ENCODE results near the gene VILL.

Gene VILL

DNA sequence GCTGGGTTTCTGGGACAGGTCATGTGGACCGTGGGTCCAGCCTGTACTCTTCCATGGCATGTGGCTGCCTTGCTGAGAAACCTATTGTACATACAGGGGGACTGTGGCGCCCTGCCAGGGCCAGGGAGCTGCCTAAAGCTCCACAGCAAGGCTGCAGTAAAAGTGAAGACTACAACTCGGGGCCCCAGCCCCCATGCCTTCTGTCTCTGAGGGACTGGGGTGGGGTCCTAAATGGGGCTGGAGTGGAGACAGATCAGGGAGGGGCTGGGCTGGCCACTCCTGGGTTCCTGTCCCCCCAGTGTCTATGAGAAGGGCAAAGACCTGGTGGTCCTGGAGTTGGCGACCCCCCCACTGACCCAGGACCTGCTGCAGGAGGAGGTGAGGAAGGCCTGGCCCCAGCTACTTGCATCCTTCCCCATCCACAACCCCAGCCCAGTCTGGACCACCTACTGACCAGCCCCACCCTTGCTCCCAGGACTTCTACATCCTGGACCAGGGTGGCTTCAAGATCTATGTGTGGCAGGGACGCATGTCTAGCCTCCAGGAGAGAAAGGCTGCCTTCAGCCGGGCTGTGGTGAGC lies 7.3 kb downstream of the VILL start:
- in situ Hi-C loops (cut with HindIII; ENCODE audit: low sequenced_read_pairs), result no loop called here

DNA sequence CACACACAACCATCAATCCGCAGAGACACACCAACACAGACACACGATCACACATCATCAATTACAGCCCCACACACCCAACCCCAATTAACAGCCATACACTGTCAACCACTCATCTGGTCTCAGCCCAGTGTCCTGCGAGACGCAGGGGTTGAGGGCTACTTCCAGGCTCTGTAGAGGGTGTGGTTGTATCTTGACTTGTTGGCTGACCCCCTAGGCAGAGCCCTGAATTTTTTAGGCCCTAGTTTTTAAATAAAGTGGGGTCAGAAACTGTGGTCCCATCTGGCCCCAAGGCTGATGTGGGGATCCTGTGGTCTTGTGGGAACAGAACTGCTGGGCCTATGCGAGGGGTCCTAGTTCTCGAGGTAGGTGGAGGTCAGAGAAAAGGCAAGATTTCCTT lies 9.2 kb downstream of the VILL start:
- in situ Hi-C loops (cut with HindIII; ENCODE audit: low sequenced_read_pairs), result no loop called here

DNA sequence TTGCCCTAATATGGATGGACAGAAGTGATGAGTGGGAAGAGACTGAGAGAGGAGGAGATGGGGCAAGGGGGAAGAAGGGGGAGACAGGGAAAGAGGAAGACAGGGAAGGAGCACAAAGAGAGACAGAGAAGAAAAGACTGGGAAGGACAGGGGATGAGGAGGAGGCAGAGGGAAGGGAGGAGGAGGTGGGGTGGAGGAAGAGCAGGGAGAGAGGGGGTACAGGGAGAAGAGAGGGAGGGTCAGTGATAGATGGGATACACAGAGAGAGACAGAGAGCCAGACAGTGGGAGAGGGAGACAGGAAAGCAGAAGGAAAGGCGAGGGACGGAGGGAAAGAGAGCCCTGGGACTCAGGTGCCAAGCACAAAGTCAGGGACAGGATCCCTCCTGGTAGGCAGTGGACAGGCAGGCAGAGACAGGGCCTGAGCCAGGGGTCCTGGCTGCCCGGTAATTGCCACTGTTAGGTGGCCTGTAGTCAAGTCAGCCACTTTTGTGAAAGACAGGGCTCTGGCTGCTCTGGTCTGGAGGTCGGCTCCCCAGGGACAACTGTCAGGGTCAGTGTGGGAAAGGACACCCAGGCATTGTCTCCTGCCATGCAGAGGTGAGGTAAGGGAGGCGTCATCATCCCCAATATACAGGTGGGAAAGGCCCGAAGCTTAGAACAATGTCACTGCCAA lies 9.8 kb downstream of the VILL start:
- in situ Hi-C loops (cut with HindIII; ENCODE audit: low sequenced_read_pairs), result no loop called here

DNA sequence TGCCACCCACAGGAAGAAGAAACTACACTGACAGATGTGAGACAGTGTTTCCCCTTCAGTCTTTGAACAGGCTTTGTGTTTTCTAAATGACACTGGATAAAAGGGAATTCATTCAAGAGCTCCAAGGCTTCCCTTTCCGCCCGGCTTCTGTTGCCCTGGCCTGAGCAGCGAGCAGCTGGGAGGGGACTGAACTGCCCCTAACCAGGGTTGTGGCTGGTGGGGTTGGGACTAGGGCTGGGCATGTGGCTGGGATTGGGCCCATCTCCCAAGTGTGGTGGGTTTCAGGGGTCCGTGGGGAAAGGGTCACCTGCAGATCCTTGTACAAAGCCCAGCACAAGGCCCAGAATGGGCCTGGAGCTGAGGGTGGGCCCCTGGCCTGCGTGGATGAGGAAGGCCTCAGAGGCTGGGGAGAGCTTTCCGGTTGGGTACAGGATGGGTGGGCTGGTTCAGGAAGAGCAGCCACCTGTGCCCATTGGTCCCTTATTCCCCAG lies 10.4 kb downstream of the VILL start:
- in situ Hi-C loops (cut with HindIII; ENCODE audit: low sequenced_read_pairs), result no loop called here

DNA sequence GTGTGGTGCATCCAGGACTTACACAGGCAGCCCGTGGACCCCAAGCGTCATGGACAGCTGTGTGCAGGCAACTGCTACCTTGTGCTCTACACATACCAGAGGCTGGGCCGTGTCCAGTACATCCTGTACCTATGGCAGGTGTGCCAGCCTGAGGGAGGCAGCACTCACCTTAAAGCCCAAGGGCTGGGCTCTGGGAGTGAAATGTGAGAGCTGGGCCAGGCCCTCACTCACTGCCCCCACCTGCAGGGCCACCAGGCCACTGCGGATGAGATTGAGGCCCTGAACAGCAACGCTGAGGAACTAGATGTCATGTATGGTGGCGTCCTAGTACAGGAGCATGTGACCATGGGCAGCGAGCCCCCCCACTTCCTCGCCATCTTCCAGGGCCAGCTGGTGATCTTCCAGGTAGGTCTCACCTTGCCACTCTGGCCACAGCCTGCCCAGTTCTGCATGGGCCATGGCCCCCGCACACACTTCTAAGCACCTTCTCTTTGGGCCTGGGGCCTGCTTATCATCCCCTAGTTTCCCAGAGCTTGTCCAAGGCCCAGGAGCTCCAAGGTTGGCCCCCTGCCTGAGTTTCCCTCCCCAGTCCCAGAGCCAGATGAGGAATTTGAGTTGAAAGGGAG lies 11.0 kb downstream of the VILL start:
- in situ Hi-C loops (cut with HindIII; ENCODE audit: low sequenced_read_pairs), result no loop called here

DNA sequence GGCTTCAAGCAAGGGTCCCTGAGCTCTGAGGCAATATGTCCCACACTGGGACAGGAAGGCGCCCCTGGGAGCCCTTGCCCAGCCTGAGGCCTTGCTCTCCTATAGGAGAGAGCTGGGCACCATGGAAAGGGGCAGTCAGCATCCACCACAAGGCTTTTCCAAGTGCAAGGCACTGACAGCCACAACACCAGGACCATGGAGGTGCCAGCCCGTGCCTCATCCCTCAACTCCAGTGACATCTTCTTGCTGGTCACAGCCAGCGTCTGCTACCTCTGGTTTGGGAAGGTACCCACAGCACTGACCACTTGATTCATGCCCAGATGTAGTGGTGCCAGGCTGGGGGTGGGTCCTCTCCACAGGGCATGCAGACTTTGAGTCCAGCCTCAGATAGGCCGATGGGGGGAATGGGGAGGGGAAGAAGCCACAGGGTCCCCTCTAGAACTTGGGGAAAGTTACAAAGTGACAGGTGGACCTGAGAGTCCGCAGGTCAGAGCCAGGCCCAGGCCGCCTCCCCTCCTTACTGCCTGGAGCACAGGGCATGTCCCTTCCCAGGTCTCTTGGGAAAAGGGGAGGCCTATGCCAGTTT lies 11.8 kb downstream of the VILL start:
- in situ Hi-C loops (cut with HindIII; ENCODE audit: low sequenced_read_pairs), result no loop called here

DNA sequence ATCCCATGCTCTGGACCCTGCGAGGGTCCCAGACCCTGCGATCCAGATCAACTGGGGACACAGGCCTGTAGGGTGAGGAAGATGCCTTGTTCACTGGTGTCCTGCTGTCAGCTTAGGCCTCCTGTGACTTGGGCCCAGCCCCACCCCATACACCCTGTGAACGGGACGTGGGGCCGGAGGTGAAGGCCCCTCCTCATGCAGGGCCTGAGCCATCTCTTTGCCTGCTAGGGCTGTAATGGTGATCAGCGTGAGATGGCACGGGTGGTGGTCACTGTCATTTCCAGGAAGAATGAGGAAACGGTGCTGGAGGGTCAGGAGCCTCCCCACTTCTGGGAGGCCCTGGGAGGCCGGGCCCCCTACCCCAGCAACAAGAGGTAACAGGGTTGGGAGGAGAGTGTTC lies 12.4 kb downstream of the VILL start:
- in situ Hi-C loops (cut with HindIII; ENCODE audit: low sequenced_read_pairs), result no loop called here

DNA sequence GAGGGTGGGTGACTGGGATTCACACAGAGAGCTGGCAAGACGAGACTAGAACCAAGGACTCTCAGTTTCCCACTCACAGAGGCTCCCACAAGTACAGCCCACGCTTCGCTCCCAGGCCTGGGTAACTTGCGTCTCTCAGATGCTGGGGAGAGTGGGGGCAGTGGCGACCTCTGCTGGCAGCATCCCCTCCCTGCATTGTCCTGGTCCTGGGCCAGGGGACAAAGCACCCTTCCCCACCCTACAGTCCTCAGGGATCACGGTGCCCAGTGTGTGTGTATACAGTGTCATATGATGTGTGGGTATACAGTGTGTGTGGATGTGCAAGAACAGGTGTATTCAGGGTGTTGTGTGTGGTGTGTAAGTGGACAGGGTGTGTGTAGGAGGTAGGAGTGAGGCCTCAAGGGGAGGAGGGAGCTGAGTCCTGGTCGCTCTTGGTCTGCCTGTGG lies 12.8 kb downstream of the VILL start:
- in situ Hi-C loops (cut with HindIII; ENCODE audit: low sequenced_read_pairs), result no loop called here

DNA sequence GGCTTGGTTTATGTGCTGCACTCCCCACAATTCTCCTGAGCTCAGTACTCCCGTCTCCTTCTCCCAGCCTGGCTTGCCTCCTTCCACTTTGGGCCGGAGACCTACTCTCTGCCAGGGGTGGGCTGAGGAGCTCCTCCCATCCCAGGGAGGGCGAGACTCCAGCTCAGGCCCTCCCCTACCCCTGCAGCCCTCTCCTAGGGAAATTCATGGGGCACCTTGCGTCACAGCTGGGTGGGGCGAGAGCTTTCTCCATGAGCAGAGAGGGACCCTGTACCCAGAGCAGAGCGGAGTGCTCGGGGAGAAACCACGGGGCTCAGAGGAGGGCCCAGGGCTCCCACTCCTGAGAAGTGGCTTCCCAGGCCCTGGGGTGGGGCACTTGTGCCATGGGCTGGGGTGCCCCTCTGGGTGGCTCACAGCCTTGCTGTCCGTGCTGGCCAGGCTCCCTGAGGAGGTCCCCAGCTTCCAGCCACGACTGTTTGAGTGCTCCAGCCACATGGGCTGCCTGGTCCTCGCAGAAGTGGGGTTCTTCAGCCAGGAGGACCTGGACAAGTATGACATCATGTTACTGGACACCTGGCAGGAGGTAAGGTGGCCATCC lies 13.3 kb downstream of the VILL start:
- in situ Hi-C loops (cut with HindIII; ENCODE audit: low sequenced_read_pairs), result no loop called here

DNA sequence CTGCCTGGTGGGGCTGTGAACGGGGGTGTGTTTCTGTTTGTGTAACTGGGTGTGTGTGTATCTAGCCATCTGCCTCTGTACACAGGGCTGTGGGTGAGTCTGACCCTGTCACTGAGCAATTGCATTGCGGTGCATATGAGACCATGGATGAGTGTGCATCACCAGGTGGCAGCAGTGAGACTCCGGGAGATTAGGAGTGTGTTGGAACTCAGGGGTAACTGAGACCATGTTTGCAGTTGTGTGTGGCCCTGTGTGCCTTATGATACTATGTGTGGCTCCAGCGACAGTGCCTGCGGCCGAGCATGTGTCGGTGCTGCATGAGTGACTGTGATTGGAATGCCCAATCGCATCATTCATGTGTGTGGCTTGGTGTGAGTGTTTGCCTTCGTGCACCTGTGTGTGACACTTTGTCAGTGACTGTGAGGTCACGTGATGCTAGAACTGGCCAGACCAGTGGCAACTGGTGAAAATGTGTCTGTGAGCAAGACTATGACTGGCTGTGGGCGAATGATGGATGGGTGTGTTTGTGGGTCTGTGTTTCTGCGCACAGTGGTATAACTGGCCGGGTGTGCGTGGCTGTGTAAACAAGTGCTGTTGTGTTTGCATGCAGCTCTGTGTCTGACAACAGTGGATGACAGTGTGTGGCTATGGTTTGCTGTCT lies 14.0 kb downstream of the VILL start:
- in situ Hi-C loops (cut with HindIII; ENCODE audit: low sequenced_read_pairs), result no loop called here

DNA sequence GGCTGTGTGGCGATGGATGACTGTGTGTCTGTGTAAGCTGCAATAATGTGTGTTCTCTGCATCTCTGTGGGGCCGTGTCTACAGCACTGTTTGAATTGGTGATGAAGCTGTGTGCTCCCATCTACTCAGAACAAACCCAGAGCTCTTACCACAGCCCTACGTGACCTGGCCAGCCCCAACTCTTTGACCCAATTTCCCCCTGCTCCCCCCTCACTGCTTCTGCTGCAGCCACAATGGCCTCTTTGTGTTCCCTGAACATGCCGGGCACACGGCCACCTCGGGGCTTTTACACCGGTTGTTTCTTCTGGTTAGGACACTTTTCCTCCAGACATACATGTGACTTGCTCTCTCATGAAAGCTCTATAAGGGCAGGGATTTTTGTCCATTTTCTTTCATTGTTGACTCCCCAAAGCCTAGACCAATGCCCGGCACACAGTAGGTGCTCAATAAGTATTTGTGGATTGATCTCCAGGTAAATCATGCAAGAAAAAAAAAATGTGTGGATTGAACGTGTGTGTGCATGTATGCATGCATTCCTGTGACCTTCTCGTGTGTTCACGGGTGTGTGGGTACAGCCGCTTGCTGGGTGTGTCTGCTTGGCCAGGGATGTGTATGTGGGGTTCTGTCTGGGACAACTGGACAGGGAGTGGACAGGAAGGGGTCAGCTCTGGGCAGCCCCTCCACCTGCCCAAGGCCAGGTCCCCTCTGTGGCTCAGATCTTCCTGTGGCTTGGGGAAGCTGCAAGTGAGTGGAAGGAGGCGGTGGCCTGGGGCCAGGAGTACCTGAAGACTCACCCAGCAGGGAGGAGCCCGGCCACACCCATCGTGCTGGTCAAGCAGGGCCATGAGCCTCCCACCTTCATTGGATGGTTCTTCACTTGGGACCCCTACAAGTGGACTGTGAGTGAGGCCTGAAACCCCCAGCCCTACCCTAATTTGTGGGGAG lies 14.8 kb downstream of the VILL start:
- in situ Hi-C loops (cut with HindIII; ENCODE audit: low sequenced_read_pairs), result no loop called here

DNA sequence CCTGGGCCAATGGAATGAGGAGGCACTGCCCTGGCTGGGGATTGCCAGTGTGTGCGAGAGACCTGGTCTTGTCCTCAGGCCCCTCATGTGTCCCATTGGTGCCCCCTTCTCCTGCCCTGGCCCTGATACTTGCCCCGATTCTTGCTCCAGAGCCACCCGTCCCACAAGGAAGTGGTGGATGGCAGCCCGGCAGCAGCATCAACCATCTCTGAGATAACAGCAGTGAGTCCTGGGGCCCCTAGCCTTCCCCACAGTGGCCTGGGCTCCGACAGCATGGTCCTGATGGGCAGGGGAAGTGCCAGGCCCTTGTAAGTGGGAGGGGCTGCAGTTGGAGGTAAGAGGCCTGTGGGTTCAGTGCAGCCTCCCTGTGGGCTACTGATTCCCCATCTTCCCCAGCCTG lies 15.4 kb downstream of the VILL start:
- in situ Hi-C loops (cut with HindIII; ENCODE audit: low sequenced_read_pairs), result no loop called here

DNA sequence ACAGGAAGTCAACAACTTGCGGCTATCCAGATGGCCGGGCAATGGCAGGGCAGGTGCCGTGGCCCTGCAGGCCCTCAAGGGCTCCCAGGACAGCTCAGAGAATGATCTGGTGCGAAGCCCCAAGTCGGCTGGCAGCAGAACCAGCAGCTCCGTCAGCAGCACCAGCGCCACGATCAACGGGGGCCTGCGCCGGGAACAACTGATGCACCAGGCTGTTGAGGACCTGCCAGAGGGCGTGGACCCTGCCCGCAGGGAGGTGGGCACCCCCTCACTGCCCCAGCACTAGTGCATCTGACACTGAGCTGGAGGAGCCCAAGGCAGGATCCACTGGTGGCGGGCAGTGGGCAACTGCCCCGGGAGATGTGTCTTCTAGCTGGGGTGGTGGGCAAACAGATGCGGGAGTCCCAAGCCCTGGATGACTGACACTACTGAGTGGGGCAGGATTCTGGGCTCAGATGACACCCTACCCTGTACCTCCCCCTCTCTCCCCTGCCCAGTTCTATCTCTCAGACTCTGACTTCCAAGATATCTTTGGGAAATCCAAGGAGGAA lies 15.9 kb downstream of the VILL start:
- in situ Hi-C loops (cut with HindIII; ENCODE audit: low sequenced_read_pairs), result no loop called here

DNA sequence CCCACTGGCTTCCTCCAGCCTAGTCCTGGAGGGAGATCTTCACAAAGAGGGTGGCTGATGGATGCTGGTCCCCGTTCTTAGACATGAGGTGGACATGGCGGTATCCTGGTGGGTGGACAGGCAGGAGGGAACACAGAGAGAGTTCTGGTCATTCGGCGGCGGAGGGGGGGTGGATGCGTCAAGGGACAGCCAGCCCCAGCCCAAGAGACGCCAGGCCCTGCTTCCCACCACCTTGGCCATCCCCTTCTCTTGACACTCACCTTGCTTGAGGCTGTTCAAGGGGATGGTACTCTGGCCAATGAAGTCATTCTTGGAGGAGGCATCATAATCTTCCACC lies 17.1 kb downstream of the VILL start:
- in situ Hi-C loops (cut with HindIII; ENCODE audit: low sequenced_read_pairs), result no loop called here

DNA sequence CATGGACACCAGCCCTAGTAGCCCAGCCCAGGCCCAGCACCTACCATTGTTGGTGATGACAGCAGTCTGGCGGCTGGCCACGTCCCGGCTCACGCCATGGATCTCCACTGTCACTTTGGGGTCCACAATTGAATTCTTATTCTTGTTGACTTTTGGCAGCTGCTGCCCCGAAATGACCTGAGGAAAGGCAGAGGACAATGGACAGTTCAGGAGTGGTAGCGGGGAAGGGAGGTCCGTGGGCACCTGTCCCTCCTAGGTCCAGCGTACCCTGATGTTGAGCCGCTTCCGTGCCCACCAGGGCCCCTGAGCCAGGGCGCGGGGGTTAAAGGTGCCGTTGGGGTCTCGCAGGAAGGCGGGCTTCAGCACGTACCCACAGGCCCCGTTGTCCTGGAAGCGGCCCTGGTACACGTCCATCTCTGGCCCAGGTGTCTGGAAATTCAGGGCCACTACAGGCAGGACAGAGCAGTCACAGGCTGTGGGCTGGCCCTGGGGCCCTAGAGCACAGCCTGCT lies 17.7 kb downstream of the VILL start:
- in situ Hi-C loops (cut with HindIII; ENCODE audit: low sequenced_read_pairs), result no loop called here

DNA sequence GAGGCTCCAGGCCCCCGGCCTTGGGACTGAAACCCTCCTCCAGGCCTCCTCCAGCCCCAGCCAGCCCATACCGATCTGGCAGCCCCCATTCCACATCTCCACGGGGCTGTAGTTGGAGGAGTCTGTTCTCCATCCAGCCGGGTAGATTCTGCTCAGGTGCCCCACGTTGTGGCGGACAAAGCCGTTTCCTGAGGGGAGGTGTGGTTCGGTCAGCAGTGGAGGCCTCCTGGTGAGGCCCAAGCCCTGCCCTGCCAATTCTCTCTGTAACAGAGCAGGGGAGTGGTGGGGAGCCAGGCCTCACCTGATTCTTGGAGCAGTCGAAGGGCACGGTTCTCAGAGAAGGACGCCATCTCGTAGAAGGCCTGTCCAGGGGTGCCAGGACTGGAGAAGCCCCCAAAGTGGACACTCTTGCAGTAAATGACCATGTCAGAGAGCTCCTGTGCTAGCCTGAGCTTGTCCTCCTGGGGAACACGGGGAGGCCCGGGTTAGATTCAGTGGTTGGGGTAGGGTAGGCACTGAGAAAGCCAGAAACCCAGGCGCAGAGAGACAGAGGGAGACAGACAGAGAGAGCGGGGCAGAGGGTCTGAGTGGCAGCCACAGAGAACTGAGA lies 18.5 kb downstream of the VILL start:
- in situ Hi-C loops (cut with HindIII; ENCODE audit: low sequenced_read_pairs), result no loop called here

DNA sequence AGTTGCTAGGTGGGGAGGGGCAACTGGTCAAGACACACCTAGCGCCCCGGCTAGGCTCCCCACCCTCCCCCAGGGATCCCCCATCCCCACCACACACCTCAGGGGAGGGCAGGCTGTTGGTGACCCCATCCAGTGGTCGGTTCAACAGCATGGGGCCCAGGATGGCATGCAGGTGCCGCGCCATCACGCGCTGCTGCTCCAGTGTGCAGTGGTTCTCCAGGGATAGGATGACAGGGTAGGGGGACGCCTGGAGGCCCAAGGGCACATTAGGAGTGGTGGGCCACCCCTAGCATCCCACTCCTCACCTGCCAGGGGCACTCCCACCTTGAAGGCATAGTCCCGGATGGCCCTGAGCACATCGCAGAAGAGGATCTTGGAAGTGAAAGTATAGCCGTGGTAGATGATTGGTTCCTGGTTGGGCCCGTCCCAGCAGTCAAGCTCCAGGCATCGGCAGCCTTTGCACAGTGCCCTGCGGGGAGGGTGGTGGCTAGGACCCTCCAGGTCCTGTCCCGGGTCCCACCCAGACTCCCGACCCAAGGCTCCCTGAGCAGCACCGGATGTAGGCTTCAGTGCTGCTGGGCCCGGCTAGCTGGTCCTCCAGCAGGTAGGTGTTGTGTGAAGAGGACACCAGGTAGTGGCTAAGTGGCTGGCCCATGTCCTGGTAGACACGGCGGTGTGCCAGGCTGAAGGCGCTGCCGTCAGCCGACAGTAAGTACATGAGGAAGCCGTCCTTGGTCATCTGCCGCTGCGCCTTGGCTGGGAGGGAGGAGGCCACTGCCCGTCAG lies 19.4 kb downstream of the VILL start:
- in situ Hi-C loops (cut with HindIII; ENCODE audit: low sequenced_read_pairs), result loop anchor here (10.0 kb wide), 1 partner anchor 215 kb away; no protein-coding TSS in a partner anchor

DNA sequence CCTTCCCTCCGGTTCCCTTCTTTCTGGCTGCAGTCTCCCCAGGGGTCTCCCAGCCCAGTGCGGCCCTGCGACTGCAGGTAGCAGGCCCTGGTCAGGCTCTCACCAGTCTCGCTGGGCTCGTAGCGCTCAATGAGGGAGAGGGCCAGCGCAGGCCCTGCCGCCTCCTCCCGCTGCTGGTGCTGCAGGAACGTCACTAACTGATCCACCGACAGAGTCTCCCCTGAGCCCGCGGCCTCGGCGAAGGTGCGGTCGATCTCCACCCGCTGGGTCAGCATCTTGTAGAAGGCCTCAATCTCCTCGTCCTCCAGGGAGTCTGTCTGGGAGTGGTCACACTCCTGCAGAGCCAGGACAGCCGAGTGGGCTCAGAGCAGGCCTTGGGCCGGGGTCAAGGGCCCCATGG lies 20.5 kb downstream of the VILL start:
- in situ Hi-C loops (cut with HindIII; ENCODE audit: low sequenced_read_pairs), result loop anchor here (10.0 kb wide), 1 partner anchor 214 kb away; no protein-coding TSS in a partner anchor
